ENCODE measurements around the gene ASTN1.

Gene ASTN1

DNA sequence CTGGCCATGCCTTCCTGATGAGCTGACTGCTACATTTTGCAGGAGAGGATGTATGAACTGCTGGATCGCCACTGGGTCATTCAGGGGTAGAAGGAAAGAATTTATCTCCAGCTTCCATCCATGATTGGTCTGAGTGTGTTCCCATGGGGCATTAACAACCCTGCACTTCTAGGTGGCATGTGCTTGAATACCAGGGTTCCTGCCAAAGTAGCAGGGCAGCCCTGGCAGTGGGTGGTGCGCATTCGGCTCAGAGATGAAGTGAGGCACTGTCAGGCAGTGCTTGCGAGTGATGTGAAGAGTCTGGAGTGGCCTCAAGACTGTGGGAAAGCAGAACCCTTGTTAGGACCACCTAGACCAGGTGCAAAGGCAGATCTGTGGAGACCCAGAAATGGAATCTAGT lies 294.9 kb downstream of the ASTN1 start:
- no peak for DNase-seq

- no peak for DNase-seq
Observed at GRCh38 chr1:176866011-176866714, 298.3 kb downstream of the ASTN1 start.

DNA sequence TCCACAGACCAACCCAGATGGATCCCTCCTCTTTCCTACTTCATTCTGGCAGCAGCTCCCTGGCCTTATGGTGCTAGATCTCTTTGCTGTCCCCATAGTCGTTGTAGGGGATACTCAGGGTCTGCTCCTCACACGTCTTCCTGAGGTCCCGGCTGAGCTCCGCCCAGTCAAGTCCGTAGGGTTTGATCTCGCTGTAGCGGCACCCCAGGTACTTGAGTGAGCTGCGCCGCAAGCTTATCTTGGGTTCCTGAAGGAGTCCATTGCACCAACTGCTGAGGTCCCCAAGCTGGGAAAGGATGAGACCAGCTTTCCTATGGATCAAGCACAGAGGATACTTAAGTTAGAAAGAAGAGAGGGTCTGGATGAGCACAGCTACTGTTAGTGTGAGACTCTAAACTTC lies 300.3 kb downstream of the ASTN1 start:
- DNase-seq, result no peak

- DNase-seq, result no peak
Observed at GRCh38 chr1:176863613-176864012, 300.9 kb downstream of the ASTN1 start.

DNA sequence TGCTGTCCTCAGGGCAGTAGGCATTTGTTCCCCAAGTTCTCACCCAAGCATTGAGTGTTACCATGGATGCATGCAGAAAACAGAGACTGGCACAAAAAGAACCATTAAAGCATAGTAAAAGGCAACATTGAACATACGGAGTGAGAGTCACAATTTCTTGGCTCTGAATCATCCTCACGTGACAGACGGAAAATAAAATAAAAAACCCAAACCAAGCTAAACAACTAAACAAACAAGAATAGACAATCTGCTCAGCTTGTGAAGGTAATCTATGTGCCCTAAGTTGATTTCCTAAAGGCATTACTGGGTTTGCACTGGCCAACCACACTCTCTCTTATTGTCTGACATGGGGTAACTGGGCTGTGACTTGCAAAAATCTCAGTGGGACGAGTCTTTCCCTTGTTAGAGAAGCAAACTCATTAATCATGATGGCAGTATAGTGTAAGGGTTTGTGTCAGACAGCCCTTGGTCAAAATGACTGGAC lies 306.0 kb downstream of the ASTN1 start:
- DNase-seq, result peak; percentile 54

- DNase-seq, result no peak
Observed at GRCh38 chr1:176857632-176858031, 306.9 kb downstream of the ASTN1 start.

DNA sequence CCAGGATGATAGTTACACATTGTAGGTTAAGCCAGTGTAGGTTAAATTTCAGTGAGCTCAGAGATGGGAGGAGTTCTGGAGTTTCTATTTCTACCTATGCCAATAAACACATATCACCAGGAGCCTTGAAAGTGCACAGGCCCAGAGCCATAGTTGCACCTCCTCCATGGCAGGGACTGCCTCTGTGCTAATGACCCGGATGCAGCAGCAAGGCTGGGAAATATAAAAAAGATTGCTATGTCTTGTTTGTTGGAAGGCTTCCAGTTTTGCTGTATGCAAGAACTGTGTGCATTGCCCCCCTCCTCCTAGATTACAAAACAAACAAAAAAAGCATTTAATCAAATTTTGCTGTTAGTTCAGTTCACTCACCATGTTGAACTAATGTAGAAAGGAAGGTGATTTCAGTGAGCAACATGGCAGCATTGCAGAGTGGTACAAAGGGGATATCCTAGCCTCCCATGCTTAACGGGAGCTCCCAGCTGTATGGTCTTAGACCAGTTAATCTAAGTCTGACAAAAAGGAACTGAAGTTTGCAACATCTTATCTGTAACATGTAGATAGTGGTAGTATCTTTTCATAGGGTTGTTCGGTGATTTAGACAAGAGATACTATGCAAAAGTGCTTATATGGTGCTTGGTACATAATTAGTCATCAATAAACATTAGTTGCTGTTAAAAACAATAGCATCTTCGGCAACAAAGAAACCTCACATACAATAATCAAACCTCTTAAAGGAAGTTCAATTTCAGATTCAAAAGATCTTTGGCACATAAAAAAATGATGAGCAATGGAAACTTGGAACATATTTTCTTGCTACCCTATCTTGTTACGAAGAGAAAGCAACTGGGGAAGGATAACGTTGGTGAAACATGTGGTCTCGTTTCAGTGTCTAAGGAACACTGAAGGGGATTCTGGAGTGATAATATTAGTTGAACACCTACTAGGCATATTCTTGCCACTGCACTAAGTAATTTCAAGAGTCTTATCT lies 309.5 kb downstream of the ASTN1 start:
- no peak for DNase-seq

GRCh38 chr1:176854121-176854520 lies 310.4 kb downstream of the ASTN1 start:
- DNase-seq, result no peak

- no peak for DNase-seq
Observed at GRCh38 chr1:176853503-176853902, 311.0 kb downstream of the ASTN1 start.

DNA sequence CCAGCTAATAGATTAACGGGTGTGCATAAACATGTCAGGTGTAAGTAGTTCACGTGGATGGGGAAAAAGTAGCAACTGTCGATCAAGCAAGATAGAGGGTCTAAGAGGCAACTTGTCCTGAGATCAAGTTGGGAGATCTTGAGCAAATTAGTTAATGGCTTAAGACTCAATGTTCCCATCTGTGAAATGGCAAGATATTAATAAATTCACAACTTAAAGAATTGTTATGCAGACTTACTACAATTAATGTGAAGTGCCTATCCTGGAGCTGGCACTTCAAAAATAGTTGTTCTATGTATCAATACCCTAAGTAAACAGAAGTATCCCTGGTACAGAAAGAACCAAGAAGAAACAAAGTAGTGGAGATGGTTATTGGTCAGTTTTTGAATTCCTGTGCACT lies 312.4 kb downstream of the ASTN1 start:
- DNase-seq, result no peak

- DNase-seq, result no peak
Observed at GRCh38 chr1:176850871-176851270, 313.6 kb downstream of the ASTN1 start.

DNA sequence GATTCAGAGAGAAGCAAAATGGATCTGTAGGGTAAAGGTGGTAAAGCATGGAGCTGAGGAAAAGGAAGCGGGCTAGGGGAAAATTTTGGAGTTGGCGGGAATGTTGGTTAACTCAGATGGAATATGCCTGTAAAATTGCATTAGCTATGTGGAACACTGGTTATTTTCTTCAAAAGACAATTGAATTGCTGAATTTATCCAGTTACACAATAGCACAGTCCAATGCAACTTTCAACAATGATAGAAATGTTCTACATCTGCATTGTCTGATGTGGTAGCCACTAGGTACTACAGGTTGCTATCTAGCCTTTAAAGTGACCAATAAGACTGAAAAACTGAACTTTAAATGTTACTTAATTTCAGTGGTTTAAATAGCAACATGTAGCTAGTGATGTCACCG lies 315.2 kb downstream of the ASTN1 start:
- DNase-seq, result no peak

GRCh38 chr1:176847052-176847451 lies 317.5 kb downstream of the ASTN1 start:
- DNase-seq, result no peak

GRCh38 chr1:176843352-176844297 lies 320.9 kb downstream of the ASTN1 start:
- peak; percentile 82 for DNase-seq

DNA sequence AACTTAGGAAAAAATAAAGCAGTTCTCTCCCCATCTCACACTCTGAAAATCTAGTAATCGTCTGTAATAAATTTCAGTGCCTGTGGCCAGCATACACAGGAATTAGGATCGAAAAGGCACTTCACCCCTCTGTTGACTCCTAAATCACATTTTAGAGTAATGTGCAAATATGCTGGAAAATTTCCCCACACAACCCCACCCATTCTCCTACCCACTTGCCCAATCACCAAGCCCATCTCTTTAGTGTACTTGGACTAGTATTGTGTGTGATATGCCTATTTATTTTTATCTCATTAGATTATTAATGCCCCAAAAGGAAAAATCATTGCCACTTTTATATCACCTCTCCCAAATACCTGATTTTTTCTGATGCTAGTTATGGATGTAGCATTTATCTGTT lies 323.3 kb downstream of the ASTN1 start:
- DNase-seq, result no peak

GRCh38 chr1:176839216-176839615 lies 325.3 kb downstream of the ASTN1 start:
- DNase-seq, result no peak

GRCh38 chr1:176838276-176838995 lies 326.1 kb downstream of the ASTN1 start:
- no peak for DNase-seq

GRCh38 chr1:176837708-176838107 lies 326.8 kb downstream of the ASTN1 start:
- DNase-seq, result no peak

DNA sequence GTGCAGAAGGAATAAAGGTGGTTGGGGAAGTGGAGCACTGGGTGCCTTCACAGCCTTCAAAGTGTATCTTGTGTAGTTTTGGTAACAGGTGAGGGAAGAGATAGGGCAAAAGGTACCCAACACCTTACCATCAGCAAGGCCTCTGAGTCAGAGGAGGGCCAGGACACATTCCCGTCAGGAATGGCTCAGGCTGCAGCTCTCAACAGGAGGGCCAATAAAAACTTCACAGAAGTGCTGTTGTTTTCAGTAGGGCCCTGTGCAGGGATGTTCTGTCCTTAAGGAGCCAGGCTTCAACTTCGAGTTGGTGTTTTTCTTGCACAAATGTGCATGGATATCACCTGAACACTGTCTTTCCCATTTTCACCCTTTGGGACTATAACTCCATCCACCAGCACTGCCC lies 333.4 kb downstream of the ASTN1 start:
- DNase-seq, result no peak

DNA sequence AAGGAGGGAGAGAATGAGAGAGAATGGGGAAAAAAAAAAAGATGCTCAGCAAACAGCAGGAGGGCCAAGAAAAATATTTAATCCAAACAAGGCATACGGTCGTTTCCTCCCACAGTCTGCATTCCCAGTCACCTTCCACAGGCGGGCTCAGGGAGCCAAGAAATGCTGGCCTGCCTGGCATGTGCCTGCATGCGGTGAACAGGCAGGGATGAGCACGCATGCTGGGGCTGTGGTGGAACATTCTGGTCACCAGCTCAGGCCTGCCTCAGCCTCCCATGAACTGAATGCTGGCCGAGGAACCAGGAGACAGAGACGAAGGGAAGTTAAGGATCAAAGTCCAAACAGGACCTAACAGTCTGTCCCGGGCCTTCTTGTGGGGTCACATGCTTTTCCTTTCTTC lies 335.3 kb downstream of the ASTN1 start:
- DNase-seq, result no peak

GRCh38 chr1:176826265-176826664 lies 338.2 kb downstream of the ASTN1 start:
- DNase-seq, result peak; percentile 95

GRCh38 chr1:176820391-176821031 lies 344.0 kb downstream of the ASTN1 start:
- DNase-seq, result no peak

Measured in NCI-H1694 treated with DMSO at 0.1 percent for 48 hours (cell line).